Dendritic cell treated with granulocyte-macrophage colony-stimulating factor and Interleukin-4, amounts not matched to agents 40 ng/mL and 50 ng/mL, for 4 days (primary cell): ENCODE measurements around the gene MSRB3.
"Not testable (repeated sequence)": the region's sequence is repeated elsewhere in the genome, so short reads cannot be mapped to it uniquely, and the experiment has no call there.

Source experiments
- H3K27ac Mint-ChIP-seq: one replicate; pipeline ENCODE4 v1.8.0; 2022; ENCODE audit warnings: mild to moderate bottlenecking, mixed read lengths
- H3K27me3 Mint-ChIP-seq: one replicate; pipeline ENCODE4 v1.8.0; 2022; ENCODE audit warnings: mild to moderate bottlenecking, mixed read lengths
- H3K36me3 Mint-ChIP-seq: one replicate; pipeline ENCODE4 v1.8.0; 2022; ENCODE audit warnings: low read depth, mixed read lengths
- H3K4me1 Mint-ChIP-seq: one replicate; pipeline ENCODE4 v1.8.0; 2022; ENCODE audit warnings: low read depth, mixed read lengths
- H3K4me3 Mint-ChIP-seq: one replicate; pipeline ENCODE4 v1.8.0; 2022; ENCODE audit warnings: mild to moderate bottlenecking, moderate library complexity, mixed read lengths
- H3K9me3 Mint-ChIP-seq: one replicate; pipeline ENCODE4 v1.8.0; 2022; ENCODE audit warnings: mixed read lengths
- intact Hi-C: fragments of 100-400 bp; cut with micrococcal nuclease; formaldehyde crosslinking; loops from one replicate; pipeline ENCODE4 v1.15.0; 2022

MSRB3 gene

DNA sequence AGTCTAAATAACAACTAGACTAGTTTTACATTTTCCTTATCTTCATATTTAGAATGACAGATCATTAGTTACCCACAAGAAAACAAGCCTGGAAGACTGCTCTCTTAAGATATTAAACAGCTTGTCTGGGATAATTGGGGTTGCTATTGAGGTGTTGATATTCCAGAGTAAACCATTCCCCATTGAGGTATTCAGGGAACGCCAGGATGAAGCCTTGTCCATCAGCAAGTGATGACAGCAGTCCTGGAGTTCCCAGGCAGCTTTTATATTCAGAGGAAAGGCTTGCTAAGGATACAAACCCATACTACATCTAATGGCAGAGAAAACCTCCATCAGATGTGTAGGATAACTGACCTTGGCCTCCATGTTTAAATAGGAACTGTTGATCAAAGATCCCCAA, 168.4 kb downstream of the MSRB3 start:
- peaks cover 25% of the 10 kb centered on the region for H3K4me1 Mint-ChIP-seq
- no peaks in the 10 kb centered on the region for H3K36me3 Mint-ChIP-seq
- no peak overlapping the region for H3K4me3 Mint-ChIP-seq
- H3K27me3 Mint-ChIP-seq = no peaks in the 10 kb centered on the region
- intact Hi-C loops = no loop called here
- H3K27ac Mint-ChIP-seq = no peak overlapping the region
- H3K9me3 Mint-ChIP-seq = no peaks in the 10 kb centered on the region

- intact Hi-C loops = no loop called here
- Mint-ChIP-seq H3K4me1 (peaks cover 25% of the 10 kb centered on the region), H3K36me3 (no peaks in the 10 kb centered on the region), H3K27ac (peak overlapping the region; percentile 41), H3K9me3 (no peaks in the 10 kb centered on the region), H3K4me3 (no peak overlapping the region), H3K27me3 (no peaks in the 10 kb centered on the region)
Measured at GRCh38 chr12:65449400-65449799, 170.9 kb downstream of the MSRB3 start.

DNA sequence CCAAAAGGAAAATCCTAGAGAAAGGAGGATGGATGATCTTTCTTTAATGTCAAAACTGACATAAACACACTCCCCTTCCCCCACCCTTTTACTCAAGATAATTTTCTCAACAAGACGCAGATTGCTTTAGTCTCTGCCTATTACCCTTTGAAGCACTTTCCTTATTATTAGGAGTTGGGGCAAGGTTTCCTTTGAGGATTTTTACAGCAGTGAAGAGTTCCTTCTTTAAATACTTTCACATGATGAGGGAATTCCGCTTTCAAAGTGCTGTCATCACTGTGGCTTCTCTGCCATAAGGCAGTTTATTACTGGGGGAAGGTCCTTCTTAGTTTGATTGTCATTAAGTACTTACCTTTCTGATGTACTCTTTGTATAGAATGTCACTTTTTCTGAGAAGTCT, 172.1 kb downstream of the MSRB3 start:
- intact Hi-C loops = no loop called here
- H3K27me3 Mint-ChIP-seq = no peaks in the 10 kb centered on the region
- no peaks in the 10 kb centered on the region for H3K9me3 Mint-ChIP-seq
- H3K4me1 Mint-ChIP-seq = peaks cover 25% of the 10 kb centered on the region
- H3K36me3 Mint-ChIP-seq = no peaks in the 10 kb centered on the region
- no peak overlapping the region for H3K4me3 Mint-ChIP-seq
- H3K27ac Mint-ChIP-seq = no peak overlapping the region

GRCh38 chr12:65454115-65454787, 175.8 kb downstream of the MSRB3 start:
- no peaks in the 10 kb centered on the region for H3K36me3 Mint-ChIP-seq
- H3K27ac Mint-ChIP-seq = no peak overlapping the region
- no peaks in the 10 kb centered on the region for H3K27me3 Mint-ChIP-seq
- H3K9me3 Mint-ChIP-seq = no peaks in the 10 kb centered on the region
- no peak overlapping the region for H3K4me3 Mint-ChIP-seq
- H3K4me1 Mint-ChIP-seq = peaks cover 24% of the 10 kb centered on the region
- intact Hi-C loops = no loop called here

DNA sequence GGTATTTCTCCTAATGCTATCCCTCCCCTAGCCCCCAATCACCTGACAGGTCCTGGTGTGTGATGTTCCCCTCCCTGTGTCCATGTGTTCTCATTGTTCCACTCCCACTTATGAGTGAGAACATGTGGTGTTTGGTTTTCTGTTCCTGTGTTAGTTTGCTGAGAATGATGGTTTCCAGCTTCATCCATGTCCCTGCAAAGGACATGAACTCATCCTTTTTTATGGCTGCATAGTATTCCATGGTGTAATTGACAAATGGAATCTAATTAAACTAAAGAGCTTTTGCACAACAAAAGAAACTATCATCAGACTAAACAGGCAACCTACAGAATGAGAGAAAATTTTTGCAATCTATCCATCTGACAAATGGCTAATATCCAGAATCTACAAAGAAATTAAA, 178.9 kb downstream of the MSRB3 start:
- intact Hi-C loops, H3K36me3 Mint-ChIP-seq, H3K27me3 Mint-ChIP-seq, H3K4me3 Mint-ChIP-seq, H3K9me3 Mint-ChIP-seq, H3K27ac Mint-ChIP-seq, H3K4me1 Mint-ChIP-seq: not testable (repeated sequence)

- Mint-ChIP-seq H3K4me1 (no peaks in the 10 kb centered on the region), H3K27me3 (no peaks in the 10 kb centered on the region), H3K9me3 (no peaks in the 10 kb centered on the region), H3K4me3 (no peak overlapping the region), H3K27ac (no peak overlapping the region), H3K36me3 (no peaks in the 10 kb centered on the region)
- intact Hi-C loops = no loop called here
Measured at GRCh38 chr12:65458718-65459117, 180.2 kb downstream of the MSRB3 start.

- H3K9me3 Mint-ChIP-seq = no peaks in the 10 kb centered on the region
- no peaks in the 10 kb centered on the region for H3K27me3 Mint-ChIP-seq
- no peaks in the 10 kb centered on the region for H3K4me1 Mint-ChIP-seq
- H3K27ac Mint-ChIP-seq = no peak overlapping the region
- no peak overlapping the region for H3K4me3 Mint-ChIP-seq
- intact Hi-C loops = no loop called here
- no peaks in the 10 kb centered on the region for H3K36me3 Mint-ChIP-seq
Measured at GRCh38 chr12:65459545-65459944, 181.1 kb downstream of the MSRB3 start.

DNA sequence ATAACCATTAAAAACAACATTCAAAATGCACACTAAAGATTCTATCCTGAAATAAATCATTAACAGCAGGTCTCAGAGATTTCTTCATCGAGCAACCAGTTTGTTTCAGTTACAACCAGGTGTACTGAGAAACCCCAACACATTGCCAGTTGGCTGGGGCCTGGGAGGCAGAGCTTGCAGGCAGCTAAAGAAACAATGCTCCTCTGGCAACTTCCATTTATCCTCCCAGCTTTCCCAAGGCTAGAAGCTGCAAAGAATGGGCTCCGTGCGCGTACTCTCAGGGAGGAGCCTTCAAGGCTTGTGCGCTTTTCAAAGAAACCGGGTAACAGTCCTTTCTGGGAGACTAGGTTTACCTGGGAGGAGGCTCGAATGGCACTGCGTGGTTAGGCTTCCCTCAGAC, 181.6 kb downstream of the MSRB3 start:
- H3K9me3 Mint-ChIP-seq = no peaks in the 10 kb centered on the region
- no peaks in the 10 kb centered on the region for H3K27me3 Mint-ChIP-seq
- no peaks in the 10 kb centered on the region for H3K36me3 Mint-ChIP-seq
- H3K27ac Mint-ChIP-seq = no peak overlapping the region
- H3K4me1 Mint-ChIP-seq = no peaks in the 10 kb centered on the region
- H3K4me3 Mint-ChIP-seq = no peak overlapping the region
- intact Hi-C loops = no loop called here

- no peak overlapping the region for H3K27ac Mint-ChIP-seq
- H3K4me3 Mint-ChIP-seq = no peak overlapping the region
- no peaks in the 10 kb centered on the region for H3K27me3 Mint-ChIP-seq
- H3K36me3 Mint-ChIP-seq = no peaks in the 10 kb centered on the region
- intact Hi-C loops = no loop called here
- no peaks in the 10 kb centered on the region for H3K9me3 Mint-ChIP-seq
- H3K4me1 Mint-ChIP-seq = no peaks in the 10 kb centered on the region
Measured at GRCh38 chr12:65461017-65461416, 182.5 kb downstream of the MSRB3 start.

DNA sequence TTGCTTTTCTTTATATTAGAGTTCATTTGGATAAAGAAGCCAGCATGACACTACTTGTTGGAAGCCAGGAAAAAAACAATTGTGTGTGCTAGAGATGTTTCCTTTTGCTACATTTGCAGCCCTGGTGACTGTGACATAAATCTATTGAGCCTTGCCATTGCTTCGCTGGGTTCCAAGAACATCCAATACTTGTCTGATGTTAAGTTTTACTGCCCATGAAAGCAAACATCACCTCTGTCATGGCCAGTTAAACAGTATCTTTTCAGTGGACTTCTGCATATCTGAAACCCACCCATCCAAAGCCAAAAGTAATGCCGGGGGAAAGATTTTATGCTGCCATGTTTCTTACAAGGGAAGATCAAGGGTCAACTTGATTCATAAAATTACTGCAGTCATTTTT, 184.0 kb downstream of the MSRB3 start:
- no peaks in the 10 kb centered on the region for H3K36me3 Mint-ChIP-seq
- H3K27ac Mint-ChIP-seq = no peak overlapping the region
- H3K27me3 Mint-ChIP-seq = no peaks in the 10 kb centered on the region
- no peaks in the 10 kb centered on the region for H3K4me1 Mint-ChIP-seq
- intact Hi-C loops = no loop called here
- H3K4me3 Mint-ChIP-seq = no peak overlapping the region
- no peaks in the 10 kb centered on the region for H3K9me3 Mint-ChIP-seq

DNA sequence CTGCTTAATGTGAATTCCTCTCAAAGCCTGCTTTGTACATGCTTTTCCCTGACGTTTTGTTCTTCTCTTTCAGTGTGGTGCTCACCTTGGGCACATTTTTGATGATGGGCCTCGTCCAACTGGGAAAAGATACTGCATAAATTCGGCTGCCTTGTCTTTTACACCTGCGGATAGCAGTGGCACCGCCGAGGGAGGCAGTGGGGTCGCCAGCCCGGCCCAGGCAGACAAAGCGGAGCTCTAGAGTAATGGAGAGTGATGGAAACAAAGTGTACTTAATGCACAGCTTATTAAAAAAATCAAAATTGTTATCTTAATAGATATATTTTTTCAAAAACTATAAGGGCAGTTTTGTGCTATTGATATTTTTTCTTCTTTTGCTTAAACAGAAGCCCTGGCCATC, 184.6 kb downstream of the MSRB3 start:
- no peaks in the 10 kb centered on the region for H3K27me3 Mint-ChIP-seq
- intact Hi-C loops = no loop called here
- no peaks in the 10 kb centered on the region for H3K9me3 Mint-ChIP-seq
- no peak overlapping the region for H3K4me3 Mint-ChIP-seq
- H3K36me3 Mint-ChIP-seq = no peaks in the 10 kb centered on the region
- H3K27ac Mint-ChIP-seq = no peak overlapping the region
- no peaks in the 10 kb centered on the region for H3K4me1 Mint-ChIP-seq

DNA sequence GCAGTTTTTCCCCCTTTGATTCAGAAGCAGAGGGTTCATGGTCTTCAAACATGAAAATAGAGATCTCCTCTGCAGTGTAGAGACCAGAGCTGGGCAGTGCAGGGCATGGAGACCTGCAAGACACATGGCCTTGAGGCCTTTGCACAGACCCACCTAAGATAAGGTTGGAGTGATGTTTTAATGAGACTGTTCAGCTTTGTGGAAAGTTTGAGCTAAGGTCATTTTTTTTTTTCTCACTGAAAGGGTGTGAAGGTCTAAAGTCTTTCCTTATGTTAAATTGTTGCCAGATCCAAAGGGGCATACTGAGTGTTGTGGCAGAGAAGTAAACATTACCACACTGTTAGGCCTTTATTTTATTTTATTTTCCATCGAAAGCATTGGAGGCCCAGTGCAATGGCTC, 185.1 kb downstream of the MSRB3 start:
- Mint-ChIP-seq H3K9me3 (no peaks in the 10 kb centered on the region), H3K27ac (no peak overlapping the region), H3K27me3 (no peaks in the 10 kb centered on the region), H3K4me3 (no peak overlapping the region), H3K36me3 (no peaks in the 10 kb centered on the region), H3K4me1 (no peaks in the 10 kb centered on the region)
- intact Hi-C loops = no loop called here

DNA sequence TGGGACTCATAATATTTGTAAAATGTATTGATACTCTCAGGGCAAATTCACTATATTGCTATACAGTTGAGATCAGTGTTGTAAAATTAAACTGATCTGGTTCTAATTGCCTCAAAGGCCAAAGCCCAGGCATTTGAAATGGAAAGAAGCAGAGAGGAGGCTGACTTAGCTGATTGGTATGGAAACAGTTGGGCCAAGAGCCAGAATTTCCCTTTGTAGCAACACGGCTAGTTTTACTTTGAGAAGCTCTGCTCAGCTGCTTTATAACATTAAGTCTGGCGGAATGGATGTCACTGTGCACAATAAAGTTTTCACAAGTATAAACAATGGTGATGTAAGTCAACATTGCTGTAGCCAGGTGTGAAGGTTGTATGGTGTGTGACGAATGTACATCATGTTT, 186.4 kb downstream of the MSRB3 start:
- Mint-ChIP-seq H3K4me3 (no peak overlapping the region), H3K27ac (no peak overlapping the region), H3K27me3 (no peaks in the 10 kb centered on the region), H3K4me1 (no peaks in the 10 kb centered on the region), H3K9me3 (no peaks in the 10 kb centered on the region), H3K36me3 (no peaks in the 10 kb centered on the region)
- intact Hi-C loops = no loop called here

GRCh38 chr12:65465766-65466547, 187.5 kb downstream of the MSRB3 start:
- H3K9me3 Mint-ChIP-seq = no peaks in the 10 kb centered on the region
- no peak overlapping the region for H3K4me3 Mint-ChIP-seq
- H3K4me1 Mint-ChIP-seq = no peaks in the 10 kb centered on the region
- H3K27me3 Mint-ChIP-seq = no peaks in the 10 kb centered on the region
- intact Hi-C loops = no loop called here
- no peak overlapping the region for H3K27ac Mint-ChIP-seq
- no peaks in the 10 kb centered on the region for H3K36me3 Mint-ChIP-seq

DNA sequence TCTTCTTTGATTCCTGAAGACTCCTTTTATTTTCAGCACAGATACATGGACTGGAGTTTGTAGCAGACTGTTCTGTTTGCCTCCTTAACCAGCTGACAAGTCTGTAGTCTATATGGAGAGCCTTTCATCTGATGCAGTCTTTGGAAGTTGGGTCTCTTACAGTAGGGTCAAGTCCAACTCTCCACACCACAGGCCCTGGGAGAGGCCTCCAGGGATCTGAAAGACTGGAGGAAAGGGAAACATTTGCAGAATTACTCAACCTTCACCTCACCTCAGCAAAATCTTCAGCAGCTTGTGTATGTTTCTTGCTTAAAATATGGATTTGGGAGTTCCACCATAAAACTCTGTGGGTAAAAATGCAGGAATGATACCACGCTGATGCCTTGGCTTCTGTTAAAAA, 188.4 kb downstream of the MSRB3 start:
- Mint-ChIP-seq H3K9me3 (no peaks in the 10 kb centered on the region), H3K27me3 (peaks cover 1% of the 10 kb centered on the region), H3K4me1 (no peaks in the 10 kb centered on the region), H3K27ac (no peak overlapping the region), H3K4me3 (no peak overlapping the region), H3K36me3 (no peaks in the 10 kb centered on the region)
- intact Hi-C loops = no loop called here
